IMR-90 (cell line): ENCODE data around the gene GSTM1. TPM values are rescaled to one million over a fixed set of nuclear protein-coding genes. Genes with fewer than 3 reads are reported as not detected.

Experiments used
- ATAC-seq: fragments of 200-7000 bp; cut with Tn5 transposase; 2 replicates; pipeline ENCODE4 v1.9.1; 2020; ENCODE audit warnings: low read depth, mild to moderate bottlenecking, moderate library complexity
- BruUV-seq: library from RNA; stranded (reverse); fragments of 400-500 nt; replicated peaks from 2 replicates; lab custom pipeline; 2021; lab: Mats Ljungman, UMichigan
- CTCF ChIA-PET: fragments of 300-600 bp; formaldehyde crosslinking; extraction: SDS; loops from one replicate; lab custom pipeline; 2021; ENCODE audit warnings: antibody characterized with exemption; lab: Yijun Ruan, JAX
- POLR2A ChIA-PET: fragments of 300-600 bp; sonication (Branson Sonifier 250); formaldehyde crosslinking; loops from one replicate; lab custom pipeline; 2022; ENCODE audit warnings: antibody characterized with exemption; ENCODE audit not compliant: unreplicated experiment; lab: Charles Lee
- DNase-seq: peaks from one replicate; pipeline ENCODE4 v3.0.0; 2013
- H2AFZ ChIP-seq: replicated peaks from 2 replicates; pipeline ENCODE3; 2013; ENCODE audit warnings: low read length, mild to moderate bottlenecking; ENCODE audit not compliant: poor library complexity
- H2AK5ac ChIP-seq: 2 replicates; pipeline ENCODE4 v1.6.1; 2013; ENCODE audit warnings: low read depth, low read length, inconsistent platforms
- H2AK9ac ChIP-seq: replicated peaks from 2 replicates; pipeline ENCODE3; 2013; ENCODE audit warnings: mild to moderate bottlenecking, low read depth, low read length, moderate library complexity; ENCODE audit not compliant: poor library complexity
- H2BK120ac ChIP-seq: 2 replicates; pipeline ENCODE4 v1.6.1; 2013; ENCODE audit warnings: low read depth, low read length, inconsistent platforms
- H2BK15ac ChIP-seq: 3 replicates; pipeline ENCODE4 v1.6.1; 2013; ENCODE audit warnings: low read depth, low read length, inconsistent platforms
- H2BK20ac ChIP-seq: 2 replicates; pipeline ENCODE4 v1.6.1; 2013; ENCODE audit warnings: low read depth, mild to moderate bottlenecking, inconsistent platforms, low read length, moderate library complexity
- H2BK5ac ChIP-seq: 2 replicates; pipeline ENCODE4 v1.6.1; 2013; ENCODE audit warnings: mild to moderate bottlenecking, low read depth, low read length, inconsistent platforms; ENCODE audit not compliant: poor library complexity, severe bottlenecking
- H3K14ac ChIP-seq: replicated peaks from 2 replicates; pipeline ENCODE4 v1.6.1; 2013; ENCODE audit warnings: low read depth, low read length, inconsistent platforms
- H3K18ac ChIP-seq: 2 replicates; pipeline ENCODE4 v1.6.1; 2013; ENCODE audit warnings: low read depth, low read length, control low read depth
- H3K23ac ChIP-seq: 2 replicates; pipeline ENCODE4 v1.6.1; 2013; ENCODE audit warnings: low read depth, low read length, inconsistent platforms
- H3K27ac ChIP-seq: 2 replicates; pipeline ENCODE4 v1.5.1; 2013; ENCODE audit warnings: mild to moderate bottlenecking, control low read depth, low read length; ENCODE audit not compliant: insufficient read depth
- H3K27me3 ChIP-seq: 2 replicates; pipeline ENCODE4 v1.6.1; 2013; ENCODE audit warnings: low read length; ENCODE audit not compliant: control insufficient read depth, insufficient read depth
- H3K36me3 ChIP-seq: 2 replicates; pipeline ENCODE4 v1.6.1; 2013; ENCODE audit warnings: low read length, mixed read lengths; ENCODE audit not compliant: control insufficient read depth, insufficient read depth
- H3K4ac ChIP-seq: 2 replicates; pipeline ENCODE4 v1.6.1; 2013; ENCODE audit warnings: low read depth, low read length, inconsistent platforms
- H3K4me1 ChIP-seq: 2 replicates; pipeline ENCODE4 v1.6.1; 2013; ENCODE audit warnings: low read length, mixed read lengths; ENCODE audit not compliant: control insufficient read depth, insufficient read depth
- H3K4me2 ChIP-seq: 2 replicates; pipeline ENCODE4 v1.6.1; 2013; ENCODE audit warnings: low read depth, mild to moderate bottlenecking, control low read depth, low read length, moderate library complexity
- H3K4me3 ChIP-seq: 2 replicates; pipeline ENCODE4 v1.5.1; 2013; ENCODE audit warnings: low read depth, mild to moderate bottlenecking, control low read depth, low read length, moderate library complexity; ENCODE audit not compliant: insufficient read depth
- H3K56ac ChIP-seq: 2 replicates; pipeline ENCODE4 v1.6.1; 2013; ENCODE audit warnings: low read length, inconsistent platforms; ENCODE audit not compliant: insufficient read depth; ENCODE audit errors: extremely low read depth
- H3K79me1 ChIP-seq, 2 experiments: 2 replicates each; pipeline ENCODE4 v1.6.1; 2013; ENCODE audit warnings: low read length in 2 of 2, inconsistent platforms in 1 of 2, low read depth in 1 of 2
- H3K9ac ChIP-seq: 2 replicates; pipeline ENCODE4 v1.6.1; 2013; ENCODE audit warnings: low read depth, low read length, control low read depth
- H3K9me1 ChIP-seq: 2 replicates; pipeline ENCODE4 v1.6.1; 2013; ENCODE audit warnings: low read length, inconsistent platforms; ENCODE audit not compliant: insufficient read depth
- H3K9me3 ChIP-seq: 2 replicates; pipeline ENCODE4 v1.6.1; 2013; ENCODE audit warnings: low read length; ENCODE audit not compliant: control insufficient read depth, insufficient read depth
- H4K20me1 ChIP-seq: 2 replicates; pipeline ENCODE4 v1.6.1; 2013; ENCODE audit warnings: low read length, inconsistent platforms; ENCODE audit not compliant: insufficient read depth
- H4K5ac ChIP-seq: 2 replicates; pipeline ENCODE4 v1.6.1; 2013; ENCODE audit warnings: mild to moderate bottlenecking, low read depth, low read length, control low read depth
- H4K8ac ChIP-seq, 2 experiments: 2 replicates each; pipeline ENCODE4 v1.6.1; 2013; ENCODE audit warnings: low read depth in 2 of 2, low read length in 2 of 2, control low read depth in 1 of 2, inconsistent platforms in 1 of 2
- H4K91ac ChIP-seq: 2 replicates; pipeline ENCODE4 v1.6.1; 2013; ENCODE audit warnings: low read depth, low read length, inconsistent platforms; ENCODE audit not compliant: insufficient read depth
- CHD1 ChIP-seq: IDR thresholded peaks from 2 replicates; pipeline ENCODE4 v1.6.1; 2012; ENCODE audit warnings: low read depth, low read length, improper control_type of control experiment
- MAFK ChIP-seq: IDR thresholded peaks from 2 replicates; pipeline ENCODE4 v1.6.1; 2012; ENCODE audit warnings: low read depth, low read length, improper control_type of control experiment
- MAZ ChIP-seq: IDR thresholded peaks from 2 replicates; pipeline ENCODE4 v1.6.1; 2012; ENCODE audit warnings: low read depth, mild to moderate bottlenecking, low read length, improper control_type of control experiment, moderate library complexity, borderline replicate concordance
- RAD21 ChIP-seq: IDR thresholded peaks from 2 replicates; pipeline ENCODE4 v1.6.1; 2012; ENCODE audit warnings: low read length, improper control_type of control experiment
- RCOR1 ChIP-seq: IDR thresholded peaks from 2 replicates; pipeline ENCODE4 v1.6.1; 2012; ENCODE audit warnings: mild to moderate bottlenecking, low read length, improper control_type of control experiment; ENCODE audit not compliant: insufficient replicate concordance
- WGBS, 2 experiments: methylation state at CpG; one replicate each; pipeline versions ENCODE4 v1.1.5 to v1.1.7; 2013; ENCODE audit warnings: missing lambda C conversion rate in 2 of 2; ENCODE audit not compliant: insufficient read length in 1 of 2; ENCODE audit errors: extremely low coverage in 2 of 2; 5-methylcytosine and 5-hydroxymethylcytosine counted together
- dilution Hi-C: fragments of 300-500 bp; cut with HindIII; formaldehyde crosslinking; loops from one replicate; pipeline ENCODE4 v1.14.3; 2018; ENCODE audit warnings: low sequenced_read_pairs; ENCODE audit not compliant: unreplicated experiment
- in situ Hi-C: fragments of 300-500 bp; cut with MboI; formaldehyde crosslinking; loops from 3 replicates; pipeline ENCODE4 v1.14.3; 2019; ENCODE audit warnings: low sequenced_read_pairs, inconsistent platforms, mixed read lengths
- intact Hi-C: fragments of 100-400 bp; cut with micrococcal nuclease; formaldehyde crosslinking; loops from 2 replicates; pipeline ENCODE4 v1.10.0; 2022
- polyA plus RNA-seq, 3 experiments: library from polyadenylated mRNA; depleted of rRNA; stranded (reverse); fragments of >200 nt; gene quantifications; 2 replicates each; pipeline ENCODE4 v1.2.3, GENCODE V29; 2012; ENCODE audit warnings: low replicate concordance in 1 of 3
- total RNA-seq: library from RNA; depleted of rRNA; stranded (reverse); fragments of >200 nt; gene quantifications from 2 replicates; pipeline ENCODE4 v1.2.3, GENCODE V29; 2012
- TF ChIP-seq, protein P1 (sequence below): conservative IDR thresholded peaks from 2 replicates; pipeline ENCODE4 v1.5.1; 2012; ENCODE audit warnings: mild to moderate bottlenecking, low read depth, low read length, improper control_type of control experiment

GSTM1 gene
- total and polyA plus RNA-seq, 2 of the 4 experiments (the other 2 are of a cell fraction), result not detected

- intact Hi-C loops (no loop called here), dilution Hi-C loops (no loop called here), in situ Hi-C loops (no loop called here)
- DNase-seq (no peak), ATAC-seq (no peak)
- no peak overlapping the region for H3K4me3 ChIP-seq
- WGBS, 2 experiments, result 100% methylated on average over 1 of the region's 4 CpGs; no CpG with 5 or more reads in 1 of the 2 experiments
- H2BK5ac ChIP-seq, result no peak overlapping the region
- H3K9me1 ChIP-seq, result peaks cover 3% of the 10 kb centered on the region; the same call in 1 of the 2 replicates
- no peak overlapping the region for H3K4me2 ChIP-seq
- H3K4ac ChIP-seq, result no peak overlapping the region
- H3K23ac ChIP-seq, result no peak overlapping the region; the same call in 1 of the 2 replicates
- no peaks in the 10 kb centered on the region for H4K20me1 ChIP-seq
- H3K56ac ChIP-seq, result no peak overlapping the region
- no peak overlapping the region for H4K8ac ChIP-seq
- H4K91ac ChIP-seq, result no peak overlapping the region
- H3K9me3 ChIP-seq, result no peaks in the 10 kb centered on the region
- H3K27me3 ChIP-seq, result peaks cover 4% of the 10 kb centered on the region; the same call in 1 of the 2 replicates
- no peak for TF ChIP-seq RAD21
- no peak for TF ChIP-seq MAFK
- no peak for TF ChIP-seq MAZ
- no peak for TF ChIP-seq RCOR1
- TF ChIP-seq CHD1, result no peak
- TF ChIP-seq, protein P1, sequence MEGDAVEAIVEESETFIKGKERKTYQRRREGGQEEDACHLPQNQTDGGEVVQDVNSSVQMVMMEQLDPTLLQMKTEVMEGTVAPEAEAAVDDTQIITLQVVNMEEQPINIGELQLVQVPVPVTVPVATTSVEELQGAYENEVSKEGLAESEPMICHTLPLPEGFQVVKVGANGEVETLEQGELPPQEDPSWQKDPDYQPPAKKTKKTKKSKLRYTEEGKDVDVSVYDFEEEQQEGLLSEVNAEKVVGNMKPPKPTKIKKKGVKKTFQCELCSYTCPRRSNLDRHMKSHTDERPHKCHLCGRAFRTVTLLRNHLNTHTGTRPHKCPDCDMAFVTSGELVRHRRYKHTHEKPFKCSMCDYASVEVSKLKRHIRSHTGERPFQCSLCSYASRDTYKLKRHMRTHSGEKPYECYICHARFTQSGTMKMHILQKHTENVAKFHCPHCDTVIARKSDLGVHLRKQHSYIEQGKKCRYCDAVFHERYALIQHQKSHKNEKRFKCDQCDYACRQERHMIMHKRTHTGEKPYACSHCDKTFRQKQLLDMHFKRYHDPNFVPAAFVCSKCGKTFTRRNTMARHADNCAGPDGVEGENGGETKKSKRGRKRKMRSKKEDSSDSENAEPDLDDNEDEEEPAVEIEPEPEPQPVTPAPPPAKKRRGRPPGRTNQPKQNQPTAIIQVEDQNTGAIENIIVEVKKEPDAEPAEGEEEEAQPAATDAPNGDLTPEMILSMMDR, result no peak
- no peak overlapping the region for H4K5ac ChIP-seq
- H2BK120ac ChIP-seq, result no peak overlapping the region
- no peaks in the 10 kb centered on the region; a peak in 1 of 4 replicates for H3K79me1 ChIP-seq
- H2AFZ ChIP-seq, result no peak overlapping the region
- no peak overlapping the region for H2AK5ac ChIP-seq
- H3K4me1 ChIP-seq, result no peaks in the 10 kb centered on the region
- no peak overlapping the region for H3K14ac ChIP-seq
- H3K9ac ChIP-seq, result no peak overlapping the region
- ChIA-PET POLR2A (no interaction called here), CTCF (no interaction called here)
- no peak overlapping the region for H2BK15ac ChIP-seq
- BruUV-seq, result no TSS peak
- peaks cover 12% of the 10 kb centered on the region for H3K36me3 ChIP-seq
- H2BK20ac ChIP-seq, result no peak overlapping the region
- H2AK9ac ChIP-seq, result no peak overlapping the region
- no peak overlapping the region for H3K27ac ChIP-seq
- no peak overlapping the region for H3K18ac ChIP-seq
Observed at GRCh38 chr1:109733236-109733870, 45.7 kb downstream of the GSTM1 start.
